Activated CD8-positive, alpha-beta memory T cell treated with anti-CD3 and anti-CD28 coated beads, Interleukin-2, amount 50 U/mL, for 24 hours (primary cell): ENCODE data around the gene PALD1.
"Not testable (repeated sequence)": the region's sequence is repeated elsewhere in the genome, so short reads cannot be mapped to it uniquely, and the experiment has no call there.

Experiments used
- DNase-seq: peaks from one replicate; pipeline ENCODE4 v3.0.0-alpha.2; 2020; ENCODE audit errors: extremely low read depth

PALD1 gene

DNA sequence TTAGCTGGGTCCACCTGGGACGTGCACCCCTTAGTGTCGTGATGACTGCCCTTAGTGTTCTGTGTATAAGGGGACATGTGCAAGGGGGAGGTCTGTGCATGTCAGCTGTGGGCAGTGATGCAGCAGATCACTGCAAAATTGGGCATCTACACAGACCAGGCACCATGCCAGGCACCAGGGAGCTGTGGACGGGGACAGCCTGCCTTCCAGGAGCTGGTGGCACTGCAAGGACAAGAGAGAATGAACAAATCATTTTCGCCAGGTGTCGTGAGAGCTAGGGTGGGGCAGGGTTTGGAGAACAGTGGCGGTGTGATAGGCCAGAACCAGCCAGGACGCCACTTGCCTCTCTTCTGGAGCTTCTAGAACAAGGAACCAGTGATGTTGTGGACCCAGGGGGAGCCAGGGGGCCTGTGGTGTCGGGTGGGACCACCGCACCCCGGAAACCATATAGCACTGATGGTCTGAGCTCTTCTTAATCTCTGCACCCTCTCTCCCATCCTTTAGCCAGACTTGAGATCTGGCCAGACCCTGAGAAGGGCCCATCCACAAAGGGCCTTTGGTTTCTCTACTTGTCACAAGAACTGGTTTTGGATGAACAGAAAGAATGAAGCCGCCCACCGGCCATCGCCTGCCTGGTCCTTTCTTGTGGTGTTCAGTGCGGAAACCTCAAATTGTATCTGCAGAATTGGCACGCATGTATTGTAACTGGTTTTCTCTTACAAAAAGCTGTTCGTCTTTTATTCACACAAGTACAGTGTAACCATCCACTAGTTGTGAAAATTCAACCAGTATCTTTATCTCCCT lies 93.3 kb downstream of the PALD1 start:
- DNase-seq = no peak

DNA sequence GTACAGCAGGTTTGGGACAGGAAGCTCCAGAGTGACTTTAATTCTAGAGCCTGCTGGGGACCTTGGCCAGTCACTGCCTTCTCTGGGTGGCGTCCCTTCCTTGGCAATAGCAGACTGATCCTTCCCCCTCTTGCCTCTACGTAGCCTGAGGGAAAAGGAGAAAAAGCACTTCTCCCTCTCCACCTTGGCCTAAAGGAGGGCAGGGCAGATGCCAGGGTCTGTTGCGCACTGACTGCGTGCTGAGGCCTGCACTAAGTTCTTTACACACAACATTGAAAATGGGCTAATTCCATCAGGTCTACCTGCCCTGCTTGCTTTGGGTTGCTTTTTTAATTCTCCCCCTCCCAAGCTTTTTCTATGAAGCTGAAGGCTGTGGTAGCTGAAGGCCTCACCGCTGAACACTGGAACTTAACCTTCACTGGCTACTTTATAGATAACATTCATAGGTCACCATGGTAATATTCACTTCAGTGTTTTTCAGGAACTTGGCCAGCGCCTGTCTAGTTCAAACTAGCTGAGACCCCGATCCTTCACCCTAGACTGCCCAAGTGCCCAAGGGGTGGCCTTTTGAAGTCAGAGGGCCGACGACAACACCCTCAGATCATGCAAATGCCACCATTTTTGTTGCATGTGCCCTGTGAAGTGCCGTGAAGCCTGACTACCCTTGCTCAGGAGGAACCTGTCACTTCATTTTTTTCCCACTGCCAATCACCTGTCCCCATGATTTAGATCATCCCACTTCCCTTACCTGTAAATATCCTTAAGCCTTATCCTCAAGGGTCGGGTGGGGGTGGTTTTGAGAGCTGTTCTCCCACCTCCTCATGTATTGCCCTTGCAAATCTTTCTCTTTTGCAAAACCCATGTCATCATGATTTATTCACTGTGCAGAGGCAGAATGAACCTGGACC lies 95.3 kb downstream of the PALD1 start:
- no peak for DNase-seq

DNA sequence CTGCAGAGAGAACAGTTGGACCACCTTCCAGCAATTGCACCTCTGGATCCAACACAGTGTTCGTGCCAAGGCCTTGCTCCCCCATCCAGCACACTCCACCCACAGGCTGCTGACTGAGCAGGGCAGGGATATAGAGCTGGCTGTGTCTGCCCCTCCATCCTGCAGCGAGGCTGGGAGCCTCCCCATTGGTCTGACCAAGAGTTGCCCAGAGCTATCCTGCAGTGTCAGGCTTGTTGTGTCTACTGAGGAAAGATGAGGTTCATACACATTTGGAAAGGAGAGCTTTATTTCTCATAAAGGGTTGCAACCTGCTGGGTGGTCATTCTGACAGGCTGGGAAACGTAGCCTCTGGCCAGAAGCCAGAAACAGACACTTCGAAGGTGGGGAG lies 96.9 kb downstream of the PALD1 start:
- no peak for DNase-seq

DNA sequence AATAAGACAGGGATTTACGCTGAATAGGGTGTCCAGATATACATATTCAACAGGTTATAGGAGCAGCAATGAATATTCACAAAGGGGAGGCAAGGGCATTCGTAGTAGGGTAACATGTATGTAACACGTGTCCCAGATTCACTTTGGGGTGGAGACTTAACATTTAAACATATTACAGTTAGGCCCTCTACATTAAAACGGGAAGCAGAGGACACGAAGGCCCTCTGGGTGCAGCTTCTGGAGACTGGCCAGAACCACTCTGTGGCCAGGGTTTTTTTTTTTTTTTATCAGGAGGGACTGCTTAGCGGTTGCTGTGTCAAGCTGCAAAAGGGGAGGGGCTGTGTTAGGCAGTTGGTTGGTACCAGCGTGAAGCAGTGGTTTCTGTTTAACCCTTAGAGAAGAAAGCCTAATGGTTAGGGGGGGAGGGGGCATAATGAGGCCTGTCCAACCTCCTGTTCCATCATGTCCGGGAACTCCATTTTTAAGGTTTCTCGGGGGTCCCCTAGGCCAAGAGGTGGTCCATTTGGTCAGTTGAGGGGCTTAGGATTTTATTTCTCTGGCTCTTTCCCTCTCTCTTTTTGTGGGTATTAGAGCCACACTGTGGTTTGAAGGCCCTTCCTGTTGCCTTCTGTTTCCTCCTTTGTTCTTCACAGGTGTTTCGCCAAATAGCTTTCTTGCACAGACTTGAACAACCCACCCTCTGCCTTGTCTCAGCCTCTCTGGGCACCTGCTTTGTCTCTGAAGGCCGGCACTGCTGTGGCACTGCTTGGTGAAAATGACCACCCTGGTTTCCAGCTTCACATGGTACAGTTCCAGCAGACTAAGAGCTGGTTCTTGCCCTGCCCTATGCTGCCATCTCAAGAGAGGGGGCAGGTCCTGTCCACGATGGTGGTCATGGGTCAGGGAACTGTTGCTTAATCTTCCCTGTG lies 97.6 kb downstream of the PALD1 start:
- DNase-seq = no peak

DNA sequence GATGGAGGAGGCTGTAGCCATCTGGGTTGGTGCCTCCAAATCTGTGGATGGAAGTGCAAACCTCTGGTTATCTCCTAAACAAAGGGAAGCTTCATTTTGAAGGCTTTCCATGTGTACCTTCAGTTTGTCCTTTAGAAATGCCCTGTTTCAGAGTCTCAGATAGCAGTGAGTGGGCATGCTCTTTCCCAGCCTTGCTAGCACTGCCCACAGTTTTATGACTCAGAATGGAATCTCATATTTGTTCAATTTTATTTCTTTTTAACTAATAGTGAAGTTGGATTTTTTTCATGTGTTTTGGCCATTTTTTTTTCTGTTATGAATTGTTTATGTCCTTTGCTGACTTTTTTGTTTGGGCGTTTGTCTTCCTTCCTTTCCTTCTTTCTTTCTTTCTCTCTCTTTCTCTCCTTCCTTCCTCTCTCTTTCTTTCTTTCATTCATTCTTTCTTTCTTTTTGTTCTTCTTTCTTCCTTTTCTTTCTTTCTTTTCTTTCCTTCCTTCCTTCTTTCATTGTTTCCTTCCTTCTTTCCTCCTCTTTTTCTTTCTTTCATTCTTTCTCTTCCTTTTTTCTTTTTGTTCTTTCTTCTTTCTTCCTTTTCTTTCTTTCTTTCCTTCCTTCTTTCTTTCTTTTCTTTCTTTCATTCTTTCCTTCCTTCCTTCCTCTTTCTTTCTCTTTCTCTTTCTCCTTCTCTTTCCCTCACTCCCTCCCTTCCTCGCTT lies 98.4 kb downstream of the PALD1 start:
- DNase-seq = no peak

DNA sequence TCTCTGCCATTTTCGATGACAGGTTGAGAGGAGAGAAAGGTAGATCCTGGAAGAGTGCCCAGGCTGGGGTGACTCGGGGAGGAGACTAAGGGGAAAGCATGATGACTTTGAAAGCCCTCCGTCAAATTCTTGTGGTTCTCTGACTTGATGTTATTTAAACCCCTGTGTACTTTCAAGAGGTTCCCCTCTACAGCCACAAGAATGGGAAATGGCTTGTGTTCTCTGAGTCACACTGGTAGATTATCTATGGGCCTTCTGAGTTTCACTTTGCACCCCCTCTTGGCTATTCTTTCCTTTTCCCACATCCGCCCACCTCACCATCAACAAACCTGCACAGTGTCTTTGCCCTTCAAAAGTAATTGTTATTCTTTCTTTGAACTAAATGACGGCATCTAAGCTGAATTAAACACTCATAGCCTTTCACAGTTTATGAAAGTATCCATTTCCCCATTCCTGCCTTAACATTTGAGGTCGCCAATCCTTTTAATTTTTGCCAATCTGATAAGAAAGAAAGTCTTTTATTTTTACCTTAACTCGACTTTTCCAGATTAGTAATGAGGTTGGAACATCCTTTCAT lies 99.9 kb downstream of the PALD1 start:
- peak; percentile 45 for DNase-seq

DNA sequence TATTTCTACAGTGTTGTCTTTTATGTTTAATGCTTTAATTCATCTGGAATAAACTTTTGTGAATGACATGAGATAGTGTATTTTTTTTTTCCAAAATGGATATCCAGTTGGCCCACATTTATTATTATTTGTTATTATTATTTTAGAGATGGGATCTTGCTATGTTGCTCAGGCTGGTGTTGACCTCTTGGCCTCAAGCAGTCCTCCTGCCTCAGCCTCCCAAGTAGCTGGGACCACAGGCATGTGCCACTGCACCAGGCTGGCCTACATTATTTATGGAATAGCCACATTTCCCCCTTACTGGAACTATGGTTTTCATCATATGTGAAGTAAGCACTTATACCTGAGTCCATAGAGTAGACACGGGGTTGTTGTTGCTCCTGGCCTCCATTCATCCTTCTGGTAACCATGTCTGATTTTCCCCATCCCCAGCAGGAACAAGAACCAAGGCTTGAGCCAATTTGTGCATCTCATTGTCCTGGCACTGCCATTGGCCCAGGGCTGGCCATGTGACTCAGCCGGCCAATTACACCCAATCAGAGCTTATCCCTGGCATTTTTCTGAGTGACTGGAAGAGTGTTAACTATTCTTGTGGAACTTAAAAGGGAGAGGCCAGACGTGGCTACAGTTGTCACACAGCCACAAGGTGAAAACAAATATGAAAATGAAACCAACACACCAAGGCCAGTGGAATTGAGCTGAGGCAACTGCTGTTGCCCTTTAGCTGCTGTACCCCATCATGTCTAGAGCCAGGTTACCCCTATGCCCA lies 100.9 kb downstream of the PALD1 start:
- DNase-seq = no peak

DNA sequence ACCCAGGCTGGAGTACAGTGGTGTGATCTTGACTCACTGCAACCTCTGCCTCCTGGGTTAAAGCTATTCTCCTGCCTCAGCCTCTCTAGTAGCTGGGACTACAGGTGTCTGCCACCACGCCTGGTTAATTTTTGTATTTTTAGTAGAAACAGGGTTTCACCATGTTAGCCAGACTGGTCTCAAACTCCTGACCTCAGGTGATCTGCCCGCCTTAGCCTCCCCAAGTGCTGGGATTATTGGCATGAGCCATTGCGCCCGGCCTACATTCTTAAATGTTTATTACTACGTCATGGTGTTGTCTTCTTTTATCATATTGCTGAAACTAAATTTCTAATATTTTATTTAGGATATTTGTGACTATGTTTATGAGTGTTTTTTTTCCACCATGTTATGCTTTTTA lies 102.6 kb downstream of the PALD1 start:
- DNase-seq = not testable (repeated sequence)

DNA sequence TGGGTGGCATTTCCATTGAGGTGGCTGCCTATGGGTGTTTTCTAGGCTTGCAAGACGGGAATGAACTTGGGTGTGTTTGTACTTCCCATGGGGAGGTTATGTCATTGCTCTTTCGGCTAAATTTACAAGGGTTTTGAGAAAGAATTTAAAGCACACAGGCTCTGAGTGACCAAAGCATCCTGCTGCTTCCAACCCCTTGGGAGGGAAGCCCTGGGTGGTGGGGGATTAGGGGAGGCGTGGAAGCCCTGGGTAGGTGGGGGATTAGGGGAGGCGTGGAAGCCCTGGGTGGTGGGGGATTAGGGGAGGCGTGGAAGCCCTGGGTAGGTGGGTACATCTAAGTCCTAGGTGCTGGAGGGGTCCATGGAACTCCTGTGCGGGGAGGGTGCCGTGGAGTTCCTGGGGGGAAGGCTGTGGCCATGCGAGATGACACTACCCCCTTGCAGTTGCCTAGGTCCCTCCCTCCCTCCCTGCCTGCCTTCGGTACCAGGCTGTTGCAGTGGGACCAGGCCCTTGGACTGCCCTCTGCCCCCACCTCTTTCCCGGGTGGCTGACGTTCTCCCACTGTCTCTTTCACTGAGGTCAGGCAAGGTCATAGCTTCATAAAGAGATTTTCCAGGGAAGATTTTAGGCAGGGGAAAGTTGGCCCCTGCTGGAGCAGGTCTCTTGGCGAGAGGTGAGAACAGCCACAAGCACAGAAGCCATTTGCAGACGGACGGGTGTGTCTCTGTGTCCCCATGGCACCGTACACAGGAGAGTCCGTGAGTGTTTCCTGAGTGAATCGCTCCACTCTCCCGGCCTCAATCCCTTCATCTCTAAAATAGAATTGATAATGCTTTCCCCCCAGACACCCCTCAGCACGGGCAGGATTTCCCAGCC lies 104.5 kb downstream of the PALD1 start:
- DNase-seq = no peak

DNA sequence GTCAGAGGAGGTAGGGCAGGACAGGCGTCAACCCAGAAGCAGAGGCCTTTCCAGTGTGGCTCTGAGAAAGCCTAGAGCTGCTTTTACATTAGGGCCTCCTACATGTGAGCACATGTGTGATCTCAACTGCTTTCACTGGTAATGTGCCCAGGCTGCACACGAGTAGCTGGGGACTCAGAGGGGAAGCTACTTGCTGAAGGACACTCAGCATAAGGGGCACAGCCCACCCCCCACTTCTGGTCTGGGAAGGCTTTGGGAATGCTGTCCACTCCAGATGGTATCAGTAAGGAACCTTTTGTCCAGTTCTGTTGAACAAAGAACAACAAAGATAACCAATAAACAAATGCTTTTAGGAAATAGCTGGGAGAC lies 105.1 kb downstream of the PALD1 start:
- no peak for DNase-seq

DNA sequence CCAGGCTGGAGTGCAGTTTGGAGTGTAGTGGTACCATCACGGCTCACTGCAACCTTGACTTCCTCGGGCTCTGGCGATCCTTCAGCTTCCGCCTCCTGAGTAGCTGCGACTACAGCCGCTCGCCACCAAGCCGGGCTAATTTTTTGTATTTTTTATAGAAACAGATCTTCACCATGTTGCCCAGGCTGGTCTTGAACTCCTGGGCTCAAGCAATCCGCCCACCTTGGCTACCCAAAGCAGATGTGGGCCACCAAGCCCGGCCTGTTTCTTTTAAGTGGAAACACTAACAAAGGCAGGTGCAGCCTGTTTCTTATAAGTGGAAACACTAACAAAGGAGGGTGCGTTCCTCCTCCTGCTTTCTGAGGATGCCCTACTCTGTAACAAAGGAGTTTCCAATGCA lies 105.8 kb downstream of the PALD1 start:
- no peak for DNase-seq

DNA sequence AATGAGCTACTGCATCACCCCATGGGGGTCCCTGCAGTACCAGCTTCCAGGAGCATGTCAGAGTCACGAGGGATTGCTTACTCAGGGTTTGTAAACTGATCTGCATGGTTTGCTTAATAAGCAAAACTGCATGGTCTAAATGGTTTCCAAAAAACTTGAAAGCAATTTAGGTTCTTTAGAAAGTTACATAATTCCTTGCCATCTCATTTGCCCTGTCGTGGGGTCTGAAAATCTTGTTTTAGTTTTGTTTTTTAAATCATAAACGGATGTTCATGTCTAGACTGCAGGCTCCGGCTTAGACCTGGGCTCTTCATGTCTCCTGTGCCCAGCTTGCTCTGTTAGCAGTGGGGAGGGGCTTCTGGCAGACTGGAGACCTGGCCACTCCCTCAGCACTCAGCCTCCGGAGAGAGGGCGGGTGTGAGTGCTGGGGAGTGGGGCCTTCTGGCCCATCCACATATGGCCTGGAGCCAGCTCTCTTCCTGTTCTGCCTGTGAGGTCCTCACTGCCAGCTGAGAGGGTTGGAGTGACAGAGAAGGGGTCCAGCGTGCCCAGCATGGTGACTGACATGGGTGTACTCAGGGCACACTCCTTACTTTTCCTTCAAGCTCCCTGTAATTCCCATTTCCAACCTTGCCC lies 106.5 kb downstream of the PALD1 start:
- DNase-seq = no peak

DNA sequence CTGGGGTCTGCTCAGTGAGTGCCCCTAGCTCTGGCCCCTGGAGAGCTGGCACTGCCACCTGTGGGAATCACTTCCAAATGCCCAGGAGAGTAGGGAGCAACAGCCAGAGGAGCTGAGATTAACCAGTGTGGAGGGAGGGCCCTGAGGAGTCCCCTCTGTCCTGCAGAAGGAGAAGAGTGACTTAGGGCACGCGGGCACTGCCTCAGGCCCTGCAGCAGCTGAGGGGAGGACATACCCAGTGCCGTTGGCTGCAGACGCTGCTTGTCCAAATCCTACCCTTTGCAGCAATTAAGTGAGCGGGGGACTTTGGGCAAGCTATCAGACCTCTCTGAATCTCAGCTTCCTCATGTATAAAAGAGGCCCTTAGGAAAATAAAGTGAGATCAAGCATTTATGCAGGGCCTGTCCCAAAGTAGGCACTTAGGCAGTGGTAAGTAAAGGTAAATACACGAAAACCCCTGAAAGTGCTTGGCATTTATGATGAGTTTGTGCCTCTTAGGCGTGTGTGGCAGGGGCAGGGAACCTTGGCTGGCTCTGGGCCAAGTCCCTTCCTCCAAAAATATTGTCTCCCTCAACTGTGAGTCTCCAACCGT lies 107.1 kb downstream of the PALD1 start:
- DNase-seq = no peak

DNA sequence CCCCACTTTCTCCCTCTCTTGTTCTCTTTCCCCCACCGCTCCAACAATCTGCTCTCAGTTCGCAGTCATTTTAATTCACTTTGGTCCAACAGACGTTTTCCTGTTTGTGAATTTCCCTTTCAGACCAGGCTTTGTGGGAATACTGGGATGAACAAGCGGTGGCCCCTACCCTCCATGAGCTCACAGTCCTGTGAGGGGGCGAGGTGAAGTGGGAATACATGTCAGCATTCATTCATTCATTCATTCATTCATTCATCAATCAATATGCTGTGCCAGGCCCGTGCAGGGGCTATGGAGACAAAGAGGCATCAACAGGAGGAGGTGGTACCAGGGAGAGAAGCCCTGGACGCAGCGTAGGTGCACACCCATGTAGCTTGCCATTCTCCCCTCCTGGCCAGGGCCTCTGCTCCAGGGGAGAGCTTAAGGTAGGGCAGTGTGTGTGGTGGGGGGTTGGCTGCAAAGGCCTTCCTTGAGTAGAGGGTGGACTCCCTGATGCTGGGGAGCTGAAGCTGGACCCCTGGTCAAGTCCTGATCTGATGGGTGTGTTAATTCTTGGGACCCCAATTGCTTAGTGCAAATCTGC lies 107.9 kb downstream of the PALD1 start:
- no peak for DNase-seq

DNA sequence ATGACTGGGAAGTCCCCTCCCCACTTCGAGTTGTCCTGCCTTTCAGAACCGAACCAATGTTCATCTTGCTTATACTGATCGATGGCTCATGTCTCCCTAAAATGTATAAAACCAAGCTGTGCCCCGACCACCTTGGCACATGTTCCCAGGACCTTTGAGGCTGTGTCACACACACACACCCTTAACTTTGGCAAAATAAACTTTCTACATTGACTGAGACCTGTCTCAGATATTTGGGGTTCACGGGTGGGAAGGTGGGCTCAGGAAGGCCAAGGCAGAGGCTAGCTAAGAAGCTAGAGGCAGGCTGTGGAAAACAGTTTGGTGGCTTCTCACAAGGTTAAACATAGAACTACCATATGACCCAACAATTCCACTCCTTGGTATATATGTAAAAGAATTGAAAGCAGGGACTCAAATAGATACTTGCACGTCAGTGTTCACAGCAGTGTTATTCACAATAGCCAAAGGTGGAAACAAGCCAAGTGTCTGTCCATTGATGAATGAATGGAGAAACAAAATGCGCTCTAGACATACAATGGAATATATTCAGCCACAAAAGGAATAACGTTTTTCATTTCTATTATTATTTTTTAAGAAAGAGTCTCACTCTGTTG lies 108.6 kb downstream of the PALD1 start:
- DNase-seq = no peak

DNA sequence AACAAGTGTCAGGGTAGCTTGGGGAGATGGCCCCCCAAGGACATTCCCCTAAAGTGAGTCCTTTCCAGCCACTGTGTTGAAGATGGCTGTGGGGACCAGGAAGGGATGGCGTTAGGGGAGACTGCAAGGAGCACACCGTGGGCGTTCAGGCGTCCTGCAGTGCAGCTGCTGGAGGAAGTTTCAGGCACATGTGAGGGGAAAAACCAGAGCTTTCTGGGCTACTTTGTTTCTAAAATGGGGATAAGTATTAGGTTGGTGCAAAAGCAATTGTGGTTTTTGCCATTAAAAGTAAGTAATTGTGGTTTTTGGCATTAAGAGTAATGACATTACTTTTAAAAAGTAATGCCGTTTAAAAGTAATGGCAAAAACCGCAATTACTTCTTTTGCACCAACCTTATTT lies 109.7 kb downstream of the PALD1 start:
- no peak for DNase-seq

DNA sequence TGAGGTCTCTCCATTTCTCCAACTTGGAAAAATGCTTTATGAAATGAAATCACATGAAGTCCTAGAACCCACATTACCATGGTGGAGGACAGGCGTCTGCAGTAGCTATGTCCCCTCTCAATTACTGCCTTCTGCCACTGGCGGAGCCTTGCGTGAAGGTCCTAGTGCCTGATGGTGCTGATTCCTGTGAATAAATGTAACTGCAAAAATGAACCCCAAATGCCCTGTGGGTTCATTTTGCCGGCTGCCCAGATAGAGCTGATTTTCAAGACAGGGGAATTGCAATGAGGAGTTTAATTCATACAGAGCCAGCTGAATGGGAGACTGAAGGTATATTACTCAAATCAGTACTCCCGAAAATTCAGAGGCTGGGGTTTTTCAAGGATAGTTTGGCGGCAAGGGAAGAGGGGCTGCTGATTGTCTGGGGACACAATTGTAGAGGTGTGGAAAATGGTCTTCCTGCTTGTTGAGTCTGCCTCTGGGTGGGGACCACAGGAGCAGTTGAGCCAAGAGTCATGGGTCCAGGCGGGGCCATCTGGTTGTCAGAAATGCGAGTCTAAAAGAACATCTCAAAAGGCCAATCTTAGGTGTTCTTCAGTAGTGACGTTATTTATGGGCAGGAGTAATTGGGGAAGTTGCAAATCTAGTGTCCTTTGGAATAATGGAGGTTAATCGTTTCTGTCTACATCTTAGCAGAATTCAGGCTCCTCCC lies 110.4 kb downstream of the PALD1 start:
- no peak for DNase-seq
